ENCODE data around the gene ADAM17.

Gene ADAM17

GRCh38 chr2:9440058-9440727 is 115.4 kb downstream of the ADAM17 start:
- Histone ChIP-seq H3F3A (ENCODE audit: insufficient read depth, low read length) (no peaks in the 10 kb centered on the region), H3K9me3 (replicated peaks; ENCODE audit: insufficient read depth, low read length) (no peaks in the 10 kb centered on the region), H4K20me1 (ENCODE audit: insufficient read depth, low read length) (no peaks in the 10 kb centered on the region), H3K4me2 (ENCODE audit: low read depth, low read length) (no peak overlapping the region), H3K4me1 (ENCODE audit: low read length) (no peaks in the 10 kb centered on the region), H3K27me3 (replicated peaks; ENCODE audit: insufficient read depth, low read length) (no peaks in the 10 kb centered on the region), H3K9ac (ENCODE audit: low read length) (no peak overlapping the region), H3K36me3 (replicated peaks; ENCODE audit: insufficient read depth, low read length) (no peaks in the 10 kb centered on the region; the same call in none of the 2 replicates), H2AFZ (ENCODE audit: low read length) (no peak overlapping the region), H3K4me3 (ENCODE audit: low read length) (no peak overlapping the region), H3K9me2 (replicated peaks; ENCODE audit: insufficient read depth, low read length) (no peaks in the 10 kb centered on the region), H3K79me2 (ENCODE audit: low read length) (no peaks in the 10 kb centered on the region), H3K27ac (ENCODE audit: low read length) (no peak overlapping the region)
- TF ChIP-seq, protein P1, sequence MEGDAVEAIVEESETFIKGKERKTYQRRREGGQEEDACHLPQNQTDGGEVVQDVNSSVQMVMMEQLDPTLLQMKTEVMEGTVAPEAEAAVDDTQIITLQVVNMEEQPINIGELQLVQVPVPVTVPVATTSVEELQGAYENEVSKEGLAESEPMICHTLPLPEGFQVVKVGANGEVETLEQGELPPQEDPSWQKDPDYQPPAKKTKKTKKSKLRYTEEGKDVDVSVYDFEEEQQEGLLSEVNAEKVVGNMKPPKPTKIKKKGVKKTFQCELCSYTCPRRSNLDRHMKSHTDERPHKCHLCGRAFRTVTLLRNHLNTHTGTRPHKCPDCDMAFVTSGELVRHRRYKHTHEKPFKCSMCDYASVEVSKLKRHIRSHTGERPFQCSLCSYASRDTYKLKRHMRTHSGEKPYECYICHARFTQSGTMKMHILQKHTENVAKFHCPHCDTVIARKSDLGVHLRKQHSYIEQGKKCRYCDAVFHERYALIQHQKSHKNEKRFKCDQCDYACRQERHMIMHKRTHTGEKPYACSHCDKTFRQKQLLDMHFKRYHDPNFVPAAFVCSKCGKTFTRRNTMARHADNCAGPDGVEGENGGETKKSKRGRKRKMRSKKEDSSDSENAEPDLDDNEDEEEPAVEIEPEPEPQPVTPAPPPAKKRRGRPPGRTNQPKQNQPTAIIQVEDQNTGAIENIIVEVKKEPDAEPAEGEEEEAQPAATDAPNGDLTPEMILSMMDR (IDR thresholded peaks at IDR 0.05; ENCODE audit: low read length) = no peak
- TF ChIP-seq EZH2phosphoT487 (IDR thresholded peaks at IDR 0.05; ENCODE audit: low read length) (no peak), EZH2 (optimal IDR thresholded peaks at IDR 0.05; ENCODE audit: low read depth, low read length) (no peak)
- no peak for DNase-seq

- no peaks in the 10 kb centered on the region; the same call in none of the 2 replicates for H3K36me3 ChIP-seq (replicated peaks; ENCODE audit: insufficient read depth, low read length)
- TF ChIP-seq, protein P1 (IDR thresholded peaks at IDR 0.05; ENCODE audit: low read length) = no peak
- TF ChIP-seq EZH2 (optimal IDR thresholded peaks at IDR 0.05; ENCODE audit: low read depth, low read length) = no peak
- no peak for TF ChIP-seq EZH2phosphoT487 (IDR thresholded peaks at IDR 0.05; ENCODE audit: low read length)
- H3K79me2 ChIP-seq (ENCODE audit: low read length) = no peaks in the 10 kb centered on the region
- no peak overlapping the region for H2AFZ ChIP-seq (ENCODE audit: low read length)
- no peaks in the 10 kb centered on the region for H3K9me2 ChIP-seq (replicated peaks; ENCODE audit: insufficient read depth, low read length)
- H3K4me3 ChIP-seq (ENCODE audit: low read length) = no peak overlapping the region
- H3K4me1 ChIP-seq (ENCODE audit: low read length) = no peaks in the 10 kb centered on the region
- no peak overlapping the region for H3K4me2 ChIP-seq (ENCODE audit: low read depth, low read length)
- no peak for DNase-seq
- H3K27ac ChIP-seq (ENCODE audit: low read length) = no peak overlapping the region
- no peaks in the 10 kb centered on the region for H3K27me3 ChIP-seq (replicated peaks; ENCODE audit: insufficient read depth, low read length)
- H3F3A ChIP-seq (ENCODE audit: insufficient read depth, low read length) = no peaks in the 10 kb centered on the region
- H3K9ac ChIP-seq (ENCODE audit: low read length) = no peak overlapping the region
- no peaks in the 10 kb centered on the region for H3K9me3 ChIP-seq (replicated peaks; ENCODE audit: insufficient read depth, low read length)
- H4K20me1 ChIP-seq (ENCODE audit: insufficient read depth, low read length) = no peaks in the 10 kb centered on the region
These were observed 116.1 kb downstream of the ADAM17 start for GRCh38 chr2:9439536-9439935.

Measured in MM.1S (cell line).